IMR-90 (cell line): ENCODE results near the gene PPP3CA. TPM values are rescaled to one million over a fixed set of nuclear protein-coding genes. Genes with fewer than 3 reads are reported as not detected.

ENCODE experiments used
- ATAC-seq: fragments of 200-7000 bp; cut with Tn5 transposase; 2 replicates; pipeline ENCODE4 v1.9.1; 2020; ENCODE audit warnings: low read depth, mild to moderate bottlenecking, moderate library complexity
- BruUV-seq: library from RNA; stranded (reverse); fragments of 400-500 nt; replicated peaks from 2 replicates; lab custom pipeline; 2021; lab: Mats Ljungman, UMichigan
- CTCF ChIA-PET: fragments of 300-600 bp; formaldehyde crosslinking; extraction: SDS; loops from one replicate; lab custom pipeline; 2021; ENCODE audit warnings: antibody characterized with exemption; lab: Yijun Ruan, JAX
- POLR2A ChIA-PET: fragments of 300-600 bp; sonication (Branson Sonifier 250); formaldehyde crosslinking; loops from one replicate; lab custom pipeline; 2022; ENCODE audit warnings: antibody characterized with exemption; ENCODE audit not compliant: unreplicated experiment; lab: Charles Lee
- DNase-seq: peaks from one replicate; pipeline ENCODE4 v3.0.0; 2013
- H2AFZ ChIP-seq: replicated peaks from 2 replicates; pipeline ENCODE3; 2013; ENCODE audit warnings: low read length, mild to moderate bottlenecking; ENCODE audit not compliant: poor library complexity
- H2AK5ac ChIP-seq: 2 replicates; pipeline ENCODE4 v1.6.1; 2013; ENCODE audit warnings: low read depth, low read length, inconsistent platforms
- H2AK9ac ChIP-seq: replicated peaks from 2 replicates; pipeline ENCODE3; 2013; ENCODE audit warnings: mild to moderate bottlenecking, low read depth, low read length, moderate library complexity; ENCODE audit not compliant: poor library complexity
- H2BK120ac ChIP-seq: 2 replicates; pipeline ENCODE4 v1.6.1; 2013; ENCODE audit warnings: low read depth, low read length, inconsistent platforms
- H2BK15ac ChIP-seq: 3 replicates; pipeline ENCODE4 v1.6.1; 2013; ENCODE audit warnings: low read depth, low read length, inconsistent platforms
- H2BK20ac ChIP-seq: 2 replicates; pipeline ENCODE4 v1.6.1; 2013; ENCODE audit warnings: low read depth, mild to moderate bottlenecking, inconsistent platforms, low read length, moderate library complexity
- H2BK5ac ChIP-seq: 2 replicates; pipeline ENCODE4 v1.6.1; 2013; ENCODE audit warnings: mild to moderate bottlenecking, low read depth, low read length, inconsistent platforms; ENCODE audit not compliant: poor library complexity, severe bottlenecking
- H3K14ac ChIP-seq: replicated peaks from 2 replicates; pipeline ENCODE4 v1.6.1; 2013; ENCODE audit warnings: low read depth, low read length, inconsistent platforms
- H3K18ac ChIP-seq: 2 replicates; pipeline ENCODE4 v1.6.1; 2013; ENCODE audit warnings: low read depth, low read length, control low read depth
- H3K23ac ChIP-seq: 2 replicates; pipeline ENCODE4 v1.6.1; 2013; ENCODE audit warnings: low read depth, low read length, inconsistent platforms
- H3K27ac ChIP-seq: 2 replicates; pipeline ENCODE4 v1.5.1; 2013; ENCODE audit warnings: mild to moderate bottlenecking, control low read depth, low read length; ENCODE audit not compliant: insufficient read depth
- H3K27me3 ChIP-seq: 2 replicates; pipeline ENCODE4 v1.6.1; 2013; ENCODE audit warnings: low read length; ENCODE audit not compliant: control insufficient read depth, insufficient read depth
- H3K36me3 ChIP-seq: 2 replicates; pipeline ENCODE4 v1.6.1; 2013; ENCODE audit warnings: low read length, mixed read lengths; ENCODE audit not compliant: control insufficient read depth, insufficient read depth
- H3K4ac ChIP-seq: 2 replicates; pipeline ENCODE4 v1.6.1; 2013; ENCODE audit warnings: low read depth, low read length, inconsistent platforms
- H3K4me1 ChIP-seq: 2 replicates; pipeline ENCODE4 v1.6.1; 2013; ENCODE audit warnings: low read length, mixed read lengths; ENCODE audit not compliant: control insufficient read depth, insufficient read depth
- H3K4me2 ChIP-seq: 2 replicates; pipeline ENCODE4 v1.6.1; 2013; ENCODE audit warnings: low read depth, mild to moderate bottlenecking, control low read depth, low read length, moderate library complexity
- H3K4me3 ChIP-seq: 2 replicates; pipeline ENCODE4 v1.5.1; 2013; ENCODE audit warnings: low read depth, mild to moderate bottlenecking, control low read depth, low read length, moderate library complexity; ENCODE audit not compliant: insufficient read depth
- H3K56ac ChIP-seq: 2 replicates; pipeline ENCODE4 v1.6.1; 2013; ENCODE audit warnings: low read length, inconsistent platforms; ENCODE audit not compliant: insufficient read depth; ENCODE audit errors: extremely low read depth
- H3K79me1 ChIP-seq, 2 experiments: 2 replicates each; pipeline ENCODE4 v1.6.1; 2013; ENCODE audit warnings: low read length in 2 of 2, inconsistent platforms in 1 of 2, low read depth in 1 of 2
- H3K9ac ChIP-seq: 2 replicates; pipeline ENCODE4 v1.6.1; 2013; ENCODE audit warnings: low read depth, low read length, control low read depth
- H3K9me1 ChIP-seq: 2 replicates; pipeline ENCODE4 v1.6.1; 2013; ENCODE audit warnings: low read length, inconsistent platforms; ENCODE audit not compliant: insufficient read depth
- H3K9me3 ChIP-seq: 2 replicates; pipeline ENCODE4 v1.6.1; 2013; ENCODE audit warnings: low read length; ENCODE audit not compliant: control insufficient read depth, insufficient read depth
- H4K20me1 ChIP-seq: 2 replicates; pipeline ENCODE4 v1.6.1; 2013; ENCODE audit warnings: low read length, inconsistent platforms; ENCODE audit not compliant: insufficient read depth
- H4K5ac ChIP-seq: 2 replicates; pipeline ENCODE4 v1.6.1; 2013; ENCODE audit warnings: mild to moderate bottlenecking, low read depth, low read length, control low read depth
- H4K8ac ChIP-seq, 2 experiments: 2 replicates each; pipeline ENCODE4 v1.6.1; 2013; ENCODE audit warnings: low read depth in 2 of 2, low read length in 2 of 2, control low read depth in 1 of 2, inconsistent platforms in 1 of 2
- H4K91ac ChIP-seq: 2 replicates; pipeline ENCODE4 v1.6.1; 2013; ENCODE audit warnings: low read depth, low read length, inconsistent platforms; ENCODE audit not compliant: insufficient read depth
- BHLHE40 ChIP-seq: fragments of 150-350 bp; IDR thresholded peaks from 2 replicates; pipeline ENCODE4 v1.6.1; 2016; ENCODE audit warnings: mild to moderate bottlenecking, low read depth, low read length
- CEBPB ChIP-seq: IDR thresholded peaks from 2 replicates; pipeline ENCODE4 v1.6.1; 2012; ENCODE audit warnings: low read depth, low read length, improper control_type of control experiment
- CHD1 ChIP-seq: IDR thresholded peaks from 2 replicates; pipeline ENCODE4 v1.6.1; 2012; ENCODE audit warnings: low read depth, low read length, improper control_type of control experiment
- FOS ChIP-seq: fragments of 150-350 bp; IDR thresholded peaks from 2 replicates; pipeline ENCODE4 v1.6.1; 2016; ENCODE audit warnings: low read depth, low read length
- MAFK ChIP-seq: IDR thresholded peaks from 2 replicates; pipeline ENCODE4 v1.6.1; 2012; ENCODE audit warnings: low read depth, low read length, improper control_type of control experiment
- MAZ ChIP-seq: IDR thresholded peaks from 2 replicates; pipeline ENCODE4 v1.6.1; 2012; ENCODE audit warnings: low read depth, mild to moderate bottlenecking, low read length, improper control_type of control experiment, moderate library complexity, borderline replicate concordance
- MXI1 ChIP-seq: IDR thresholded peaks from 2 replicates; pipeline ENCODE4 v1.6.1; 2012; ENCODE audit warnings: low read depth, mild to moderate bottlenecking, low read length, moderate library complexity, borderline replicate concordance
- NFE2L2 ChIP-seq: fragments of 150-350 bp; IDR thresholded peaks from 2 replicates; pipeline ENCODE4 v1.6.1; 2016; ENCODE audit warnings: low read depth, mild to moderate bottlenecking, low read length
- POLR2A ChIP-seq: IDR thresholded peaks from 2 replicates; pipeline ENCODE4 v1.6.1; 2012; ENCODE audit warnings: mild to moderate bottlenecking, low read depth, low read length
- RAD21 ChIP-seq: IDR thresholded peaks from 2 replicates; pipeline ENCODE4 v1.6.1; 2012; ENCODE audit warnings: low read length, improper control_type of control experiment
- RCOR1 ChIP-seq: IDR thresholded peaks from 2 replicates; pipeline ENCODE4 v1.6.1; 2012; ENCODE audit warnings: mild to moderate bottlenecking, low read length, improper control_type of control experiment; ENCODE audit not compliant: insufficient replicate concordance
- RFX5 ChIP-seq: IDR thresholded peaks from 2 replicates; pipeline ENCODE4 v1.8.0; 2012; ENCODE audit warnings: low read depth, mild to moderate bottlenecking, low read length, moderate library complexity
- SMC3 ChIP-seq: fragments of 150-350 bp; IDR thresholded peaks from 2 replicates; pipeline ENCODE4 v1.6.1; 2016; ENCODE audit warnings: low read depth, mild to moderate bottlenecking, antibody characterized with exemption, low read length, moderate library complexity
- WGBS, 2 experiments: methylation state at CpG; one replicate each; pipeline versions ENCODE4 v1.1.5 to v1.1.7; 2013; ENCODE audit warnings: missing lambda C conversion rate in 2 of 2; ENCODE audit not compliant: insufficient read length in 1 of 2; ENCODE audit errors: extremely low coverage in 2 of 2; 5-methylcytosine and 5-hydroxymethylcytosine counted together
- dilution Hi-C: fragments of 300-500 bp; cut with HindIII; formaldehyde crosslinking; loops from one replicate; pipeline ENCODE4 v1.14.3; 2018; ENCODE audit warnings: low sequenced_read_pairs; ENCODE audit not compliant: unreplicated experiment
- in situ Hi-C: fragments of 300-500 bp; cut with MboI; formaldehyde crosslinking; loops from 3 replicates; pipeline ENCODE4 v1.14.3; 2019; ENCODE audit warnings: low sequenced_read_pairs, inconsistent platforms, mixed read lengths
- intact Hi-C: fragments of 100-400 bp; cut with micrococcal nuclease; formaldehyde crosslinking; loops from 2 replicates; pipeline ENCODE4 v1.10.0; 2022
- polyA plus RNA-seq, 3 experiments: library from polyadenylated mRNA; depleted of rRNA; stranded (reverse); fragments of >200 nt; gene quantifications; 2 replicates each; pipeline ENCODE4 v1.2.3, GENCODE V29; 2012; ENCODE audit warnings: low replicate concordance in 1 of 3
- total RNA-seq: library from RNA; depleted of rRNA; stranded (reverse); fragments of >200 nt; gene quantifications from 2 replicates; pipeline ENCODE4 v1.2.3, GENCODE V29; 2012
- TF ChIP-seq, protein P1 (sequence below): conservative IDR thresholded peaks from 2 replicates; pipeline ENCODE4 v1.5.1; 2012; ENCODE audit warnings: mild to moderate bottlenecking, low read depth, low read length, improper control_type of control experiment
- TF ChIP-seq, protein P2 (sequence below): fragments of 150-350 bp; IDR thresholded peaks from 2 replicates; pipeline ENCODE4 v1.6.1; 2016; ENCODE audit warnings: low read depth, mild to moderate bottlenecking, low read length, moderate library complexity, borderline replicate concordance
- TF ChIP-seq, protein P3 (sequence below): fragments of 150-350 bp; IDR thresholded peaks from 2 replicates; pipeline ENCODE4 v1.6.1; 2017; ENCODE audit warnings: mild to moderate bottlenecking, antibody characterized with exemption, low read length, low read depth

Gene PPP3CA
- total and polyA plus RNA-seq, 2 of the 4 experiments (the other 2 are of a cell fraction), result 14.5 to 48.6 TPM

DNA sequence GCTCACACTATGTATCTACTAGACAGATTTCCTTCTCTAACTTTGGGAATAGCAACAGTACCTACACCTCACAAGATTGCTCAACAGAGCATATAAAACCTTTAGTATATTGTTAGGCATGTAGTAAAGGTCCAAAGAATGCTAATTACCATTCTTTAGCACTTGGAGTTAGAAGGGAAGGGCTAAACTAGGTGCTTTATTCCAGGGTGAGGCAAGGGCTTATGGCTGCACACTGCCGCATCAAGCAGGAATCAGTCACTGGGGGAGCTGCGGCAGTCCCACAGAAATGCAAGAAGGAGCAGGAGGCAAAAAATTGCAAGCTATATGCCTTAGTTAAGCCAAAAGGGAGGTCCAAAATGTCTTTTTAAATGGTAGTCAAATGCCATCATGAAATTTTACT is 162.7 kb downstream of the PPP3CA start:
- Histone ChIP-seq H3K79me1 (peaks cover 8 to 27% of the 10 kb centered on the region in 2 experiments), H3K18ac (no peak overlapping the region), H2AK5ac (no peak overlapping the region), H3K4me3 (no peak overlapping the region), H3K4me1 (no peaks in the 10 kb centered on the region), H3K27me3 (no peaks in the 10 kb centered on the region), H4K8ac (no peak overlapping the region), H2BK20ac (no peak overlapping the region), H3K23ac (no peak overlapping the region), H3K9me3 (no peaks in the 10 kb centered on the region), H3K36me3 (peaks cover 1% of the 10 kb centered on the region; the same call in 1 of the 2 replicates), H2BK15ac (no peak overlapping the region), H2BK5ac (no peak overlapping the region), H3K9me1 (0 out of 2 replicates have a peak, but pooled peaks cover 3% of the 10 kb centered on the region), H2AFZ (no peak overlapping the region), H3K9ac (no peak overlapping the region), H3K14ac (no peak overlapping the region), H4K5ac (no peak overlapping the region), H4K20me1 (no peaks in the 10 kb centered on the region; the same call in none of the 2 replicates), H4K91ac (no peak overlapping the region), H3K4ac (no peak overlapping the region), H2BK120ac (no peak overlapping the region), H3K56ac (no peak overlapping the region), H2AK9ac (no peak overlapping the region), H3K27ac (no peak overlapping the region), H3K4me2 (no peak overlapping the region)
- no peak for ATAC-seq
- intact Hi-C loops (no loop called here), in situ Hi-C loops (no loop called here), dilution Hi-C loops (no loop called here)
- ChIA-PET POLR2A (no interaction called here), CTCF (interaction anchor here (1.2 kb wide), 1 partner anchor 47 kb away, joined by 3 read pairs; no protein-coding TSS in a partner anchor)
- 100% methylated on average over 1 of the region's 2 CpGs; no CpG with 5 or more reads in 1 of the 2 experiments for WGBS, 2 experiments
- no TSS peak for BruUV-seq
- TF ChIP-seq MAFK (no peak), MXI1 (no peak), CHD1 (no peak), BHLHE40 (no peak), CEBPB (no peak), RCOR1 (no peak), FOS (no peak), POLR2A (no peak), MAZ (no peak), SMC3 (no peak), NFE2L2 (no peak), RAD21 (no peak), RFX5 (no peak)
- TF ChIP-seq, protein P1, sequence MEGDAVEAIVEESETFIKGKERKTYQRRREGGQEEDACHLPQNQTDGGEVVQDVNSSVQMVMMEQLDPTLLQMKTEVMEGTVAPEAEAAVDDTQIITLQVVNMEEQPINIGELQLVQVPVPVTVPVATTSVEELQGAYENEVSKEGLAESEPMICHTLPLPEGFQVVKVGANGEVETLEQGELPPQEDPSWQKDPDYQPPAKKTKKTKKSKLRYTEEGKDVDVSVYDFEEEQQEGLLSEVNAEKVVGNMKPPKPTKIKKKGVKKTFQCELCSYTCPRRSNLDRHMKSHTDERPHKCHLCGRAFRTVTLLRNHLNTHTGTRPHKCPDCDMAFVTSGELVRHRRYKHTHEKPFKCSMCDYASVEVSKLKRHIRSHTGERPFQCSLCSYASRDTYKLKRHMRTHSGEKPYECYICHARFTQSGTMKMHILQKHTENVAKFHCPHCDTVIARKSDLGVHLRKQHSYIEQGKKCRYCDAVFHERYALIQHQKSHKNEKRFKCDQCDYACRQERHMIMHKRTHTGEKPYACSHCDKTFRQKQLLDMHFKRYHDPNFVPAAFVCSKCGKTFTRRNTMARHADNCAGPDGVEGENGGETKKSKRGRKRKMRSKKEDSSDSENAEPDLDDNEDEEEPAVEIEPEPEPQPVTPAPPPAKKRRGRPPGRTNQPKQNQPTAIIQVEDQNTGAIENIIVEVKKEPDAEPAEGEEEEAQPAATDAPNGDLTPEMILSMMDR, result no peak
- TF ChIP-seq, protein P2, sequence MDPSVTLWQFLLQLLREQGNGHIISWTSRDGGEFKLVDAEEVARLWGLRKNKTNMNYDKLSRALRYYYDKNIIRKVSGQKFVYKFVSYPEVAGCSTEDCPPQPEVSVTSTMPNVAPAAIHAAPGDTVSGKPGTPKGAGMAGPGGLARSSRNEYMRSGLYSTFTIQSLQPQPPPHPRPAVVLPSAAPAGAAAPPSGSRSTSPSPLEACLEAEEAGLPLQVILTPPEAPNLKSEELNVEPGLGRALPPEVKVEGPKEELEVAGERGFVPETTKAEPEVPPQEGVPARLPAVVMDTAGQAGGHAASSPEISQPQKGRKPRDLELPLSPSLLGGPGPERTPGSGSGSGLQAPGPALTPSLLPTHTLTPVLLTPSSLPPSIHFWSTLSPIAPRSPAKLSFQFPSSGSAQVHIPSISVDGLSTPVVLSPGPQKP, result no peak
- TF ChIP-seq, protein P3, sequence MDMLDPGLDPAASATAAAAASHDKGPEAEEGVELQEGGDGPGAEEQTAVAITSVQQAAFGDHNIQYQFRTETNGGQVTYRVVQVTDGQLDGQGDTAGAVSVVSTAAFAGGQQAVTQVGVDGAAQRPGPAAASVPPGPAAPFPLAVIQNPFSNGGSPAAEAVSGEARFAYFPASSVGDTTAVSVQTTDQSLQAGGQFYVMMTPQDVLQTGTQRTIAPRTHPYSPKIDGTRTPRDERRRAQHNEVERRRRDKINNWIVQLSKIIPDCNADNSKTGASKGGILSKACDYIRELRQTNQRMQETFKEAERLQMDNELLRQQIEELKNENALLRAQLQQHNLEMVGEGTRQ, result no peak
- no peak for DNase-seq
